Head of caudate nucleus (tissue), 42 donors: Measurements from ENCODE around the gene AEBP1.

ENCODE experiments used
- DNase-seq, 42 donors: peaks; one replicate each; pipeline versions ENCODE4 v3.0.0 to v3.0.0-alpha.2; 2020 to 2021; ENCODE audit warnings: mixed read lengths in 7 of 42
- intact Hi-C: fragments of 100-400 bp; cut with DNase I; formaldehyde crosslinking; loops from one replicate; pipeline ENCODE4 v1.15.0; 2022

The AEBP1 gene

DNA sequence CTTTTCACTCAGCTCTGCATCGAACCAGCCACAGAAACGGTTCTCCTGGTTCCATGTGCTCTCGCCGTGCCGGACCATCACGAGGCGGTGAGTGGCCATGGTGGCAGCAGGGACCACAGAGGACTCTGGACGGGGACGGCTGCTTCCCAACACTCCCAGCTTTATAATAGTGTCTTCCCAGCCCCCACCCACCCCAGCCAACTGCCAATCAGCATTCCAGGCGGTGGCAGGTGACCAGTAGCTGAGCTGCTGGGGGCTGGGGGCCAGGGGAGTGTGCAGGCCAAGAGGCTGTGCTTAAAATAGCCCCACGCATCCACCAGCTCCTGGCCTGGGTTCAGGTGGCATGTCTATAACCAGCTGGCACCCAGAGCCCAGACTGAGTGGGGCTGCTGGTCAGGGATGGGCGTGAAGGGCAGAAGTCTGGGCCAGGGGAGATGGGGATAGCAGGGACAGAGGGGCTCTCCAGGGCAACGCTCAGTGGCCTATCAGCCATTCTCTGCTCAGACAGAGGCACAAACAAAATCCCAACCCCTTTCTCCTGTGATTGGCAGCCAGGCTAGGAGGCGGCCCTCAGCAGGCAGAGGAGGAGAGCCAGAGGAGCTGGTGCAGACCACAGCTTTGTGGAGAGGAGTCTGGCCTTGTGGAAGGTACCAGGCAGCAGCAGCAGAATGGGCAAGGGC lies 38.6 kb upstream of the AEBP1 start, which contains the start of gene PGAM2:
PGAM2 (minus strand) TSS at position 137 of the 680 bp plus-strand sequence; CDS start at position 99, 38 bp downstream.
- intact Hi-C loops: no loop called here
- DNase-seq: peak in 33 of 42 donors; percentile 21 to 74 (median 56)

DNA sequence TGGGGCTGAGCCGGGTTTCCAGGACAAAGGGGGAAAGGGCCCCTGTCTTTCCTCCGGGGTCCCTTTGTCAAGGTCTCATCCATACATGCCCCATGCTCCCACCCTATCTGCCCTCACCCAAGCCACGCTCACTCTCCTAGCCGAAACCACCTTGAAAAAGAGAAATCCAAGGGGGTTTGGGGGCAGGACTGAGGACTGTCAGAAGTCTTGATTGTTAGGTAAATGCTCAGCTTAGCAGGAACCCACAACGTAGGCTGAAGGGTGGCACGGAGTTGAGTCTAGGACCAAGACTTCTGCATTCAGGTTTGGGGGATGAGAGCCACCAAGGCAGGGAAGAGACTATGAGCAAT lies 38.1 kb upstream of the AEBP1 start:
- intact Hi-C loops: no loop called here
- peak in 1 of 42 donors; percentile 5 for DNase-seq

DNA sequence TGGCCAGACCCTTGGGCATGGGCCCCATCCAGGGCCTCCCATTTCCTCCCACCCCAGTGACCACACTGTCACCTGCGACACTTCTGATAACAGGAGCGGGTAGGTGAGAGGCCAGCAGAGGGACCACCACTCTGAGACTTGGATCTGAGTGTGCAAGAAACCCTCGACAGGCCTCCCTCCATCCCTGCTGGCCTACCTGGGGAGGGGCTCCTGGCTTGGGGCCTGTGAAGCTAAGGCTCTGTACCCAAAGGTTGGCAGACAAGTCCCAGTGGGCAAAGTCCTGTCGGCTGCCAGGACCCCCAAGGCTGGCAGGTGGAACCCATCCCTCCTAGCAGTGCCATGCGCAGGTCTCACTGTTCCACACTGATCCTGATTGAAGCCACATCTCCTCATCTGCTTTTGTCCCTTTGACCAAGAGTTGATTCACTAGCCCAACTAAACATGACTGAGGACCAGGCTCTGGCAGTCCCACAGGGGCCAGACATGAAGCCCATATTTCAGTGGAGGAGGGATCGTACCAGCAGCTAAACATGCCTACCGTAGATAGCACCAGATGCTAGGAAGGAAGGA lies 37.6 kb upstream of the AEBP1 start:
- DNase-seq: peak in 2 of 42 donors; percentile 8 to 22
- intact Hi-C loops: no loop called here

DNA sequence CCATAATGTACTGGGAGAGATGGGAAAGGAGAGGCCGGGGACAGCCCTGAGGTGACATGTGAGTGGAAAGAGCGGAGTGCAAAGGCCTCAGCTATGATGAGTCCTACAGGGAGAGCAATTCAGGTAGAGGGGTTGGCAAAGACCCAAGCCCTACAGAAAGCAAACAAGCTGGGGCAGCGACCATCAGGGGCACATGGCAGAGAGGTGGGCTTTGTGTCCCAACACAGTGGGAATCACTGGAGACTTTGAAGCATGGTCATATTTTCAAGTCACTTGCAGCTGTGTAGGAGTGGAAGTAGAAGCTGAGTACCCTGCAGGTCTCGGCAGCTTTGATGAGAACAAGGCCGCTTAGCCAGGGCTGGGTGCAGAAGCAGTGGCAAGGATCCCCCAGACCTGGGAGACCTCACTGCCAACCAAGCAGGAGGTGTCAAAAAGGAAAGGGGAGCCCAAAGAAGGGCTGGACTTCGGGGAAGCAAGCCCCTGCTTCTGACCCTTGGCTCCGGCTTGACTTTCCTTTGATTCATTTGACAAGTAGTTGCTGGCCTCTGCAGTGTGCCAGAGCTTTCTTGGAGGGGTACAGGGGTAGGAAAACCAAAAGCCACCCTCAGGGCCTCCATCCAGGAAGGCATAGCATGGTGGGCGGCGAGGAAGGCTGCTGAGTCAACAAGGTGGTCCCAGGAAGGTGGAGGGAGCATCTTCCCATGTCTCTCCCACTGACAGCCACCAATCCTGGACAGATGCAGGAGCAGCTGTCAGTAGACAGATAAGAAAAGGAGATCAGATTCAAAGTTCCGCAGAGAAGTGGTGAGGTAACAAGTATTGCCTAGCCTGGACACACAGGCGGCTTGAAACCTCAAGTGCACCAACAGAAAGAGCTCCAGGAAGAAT lies 36.8 kb upstream of the AEBP1 start:
- intact Hi-C loops: no loop called here
- peak in 3 of 42 donors; percentile 4 to 13 (median 6) for DNase-seq

DNA sequence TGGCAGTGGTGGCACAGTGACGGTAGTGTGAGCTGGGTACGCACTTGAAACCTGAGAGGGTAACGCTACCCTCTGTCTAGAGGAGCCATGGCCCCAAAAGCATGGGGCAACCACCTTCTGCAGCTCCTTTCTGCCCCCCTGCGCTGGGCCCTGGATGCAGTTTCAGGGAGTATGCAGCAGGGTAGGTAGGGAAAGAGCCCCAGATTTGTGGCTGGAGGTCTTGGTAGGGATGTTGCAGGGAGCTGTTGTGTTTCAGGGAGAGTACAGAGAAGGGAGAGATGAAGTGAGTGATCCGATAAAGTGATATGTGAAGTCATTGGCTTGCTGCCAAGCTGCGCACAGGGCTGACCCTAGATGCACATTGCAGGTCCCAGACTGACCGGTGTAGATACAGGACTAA lies 36.1 kb upstream of the AEBP1 start:
- intact Hi-C loops: no loop called here
- peak in 2 of 42 donors; percentile 9 to 24 for DNase-seq

DNA sequence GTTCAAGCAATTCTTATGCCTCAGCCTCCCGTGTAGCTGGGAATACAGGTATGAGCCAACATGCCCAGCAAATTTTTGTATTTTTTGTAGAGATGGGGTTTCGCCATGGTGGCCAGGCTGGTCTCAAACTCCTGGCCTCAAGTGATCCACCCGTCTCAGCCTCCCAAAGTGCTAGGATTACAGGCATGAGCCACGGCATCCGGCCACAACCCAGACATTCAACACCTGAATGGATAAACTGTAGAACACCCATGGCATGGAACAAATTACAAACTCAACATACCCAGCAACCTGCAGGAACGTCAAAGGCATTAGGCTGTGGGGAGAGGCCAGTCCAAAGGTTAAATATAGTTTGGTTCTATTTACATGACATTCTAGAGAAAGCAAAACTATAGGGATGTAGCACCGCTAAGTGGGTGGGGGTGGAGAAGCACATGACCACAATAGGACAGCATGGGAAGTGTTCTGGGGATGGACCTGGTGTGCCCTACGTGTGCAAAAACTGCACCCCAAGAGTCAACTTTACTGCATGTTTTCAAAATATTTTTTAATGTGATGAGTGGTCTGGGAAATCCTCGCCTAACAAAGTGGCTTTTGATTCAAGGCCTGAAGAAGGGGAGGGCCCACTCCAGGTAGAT lies 32.3 kb upstream of the AEBP1 start:
- intact Hi-C loops: no loop called here
- no peak for DNase-seq

DNA sequence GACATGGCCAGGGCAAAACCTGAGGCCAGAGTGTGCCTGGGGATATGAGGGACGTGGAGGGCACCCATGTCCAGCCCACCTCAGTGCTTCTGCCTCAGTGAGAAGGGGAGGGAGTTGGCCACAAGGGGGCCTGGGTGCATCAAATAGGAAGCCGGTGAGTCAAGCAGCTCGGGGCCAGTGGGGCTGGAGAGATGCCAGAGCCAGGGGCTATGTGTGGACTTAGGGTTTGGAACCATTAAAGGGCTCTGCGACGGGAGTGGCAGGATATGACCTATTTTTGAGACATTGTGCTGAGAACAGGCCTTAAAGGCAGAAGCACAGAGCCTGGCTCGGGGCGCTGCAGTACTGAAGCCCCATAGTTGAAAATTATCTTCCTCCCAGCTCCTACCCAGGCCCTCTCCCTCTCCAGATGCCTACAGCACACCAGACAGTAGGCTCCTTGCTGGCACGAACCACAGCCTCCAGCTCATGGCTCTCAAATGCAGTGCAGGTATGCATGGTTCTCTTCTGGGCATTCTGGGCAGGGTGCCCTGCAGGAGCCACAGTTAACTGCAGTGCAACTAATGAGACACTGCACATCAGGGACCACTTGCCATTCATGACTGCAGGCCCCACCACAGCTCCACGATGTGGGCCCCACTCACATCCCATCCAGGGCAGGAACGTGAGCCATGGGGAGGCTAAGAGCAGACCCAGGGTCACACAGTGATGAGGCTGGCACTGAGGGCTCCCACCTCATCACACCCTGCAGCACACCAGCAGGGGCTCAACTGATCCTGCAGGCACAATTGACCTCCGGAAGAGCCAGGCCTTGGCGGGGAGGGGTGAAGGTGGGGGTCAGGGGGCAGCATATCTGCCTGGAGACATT lies 31.5 kb upstream of the AEBP1 start:
- intact Hi-C loops: no loop called here
- peak in 38 of 42 donors; percentile 32 to 81 (median 58) for DNase-seq

DNA sequence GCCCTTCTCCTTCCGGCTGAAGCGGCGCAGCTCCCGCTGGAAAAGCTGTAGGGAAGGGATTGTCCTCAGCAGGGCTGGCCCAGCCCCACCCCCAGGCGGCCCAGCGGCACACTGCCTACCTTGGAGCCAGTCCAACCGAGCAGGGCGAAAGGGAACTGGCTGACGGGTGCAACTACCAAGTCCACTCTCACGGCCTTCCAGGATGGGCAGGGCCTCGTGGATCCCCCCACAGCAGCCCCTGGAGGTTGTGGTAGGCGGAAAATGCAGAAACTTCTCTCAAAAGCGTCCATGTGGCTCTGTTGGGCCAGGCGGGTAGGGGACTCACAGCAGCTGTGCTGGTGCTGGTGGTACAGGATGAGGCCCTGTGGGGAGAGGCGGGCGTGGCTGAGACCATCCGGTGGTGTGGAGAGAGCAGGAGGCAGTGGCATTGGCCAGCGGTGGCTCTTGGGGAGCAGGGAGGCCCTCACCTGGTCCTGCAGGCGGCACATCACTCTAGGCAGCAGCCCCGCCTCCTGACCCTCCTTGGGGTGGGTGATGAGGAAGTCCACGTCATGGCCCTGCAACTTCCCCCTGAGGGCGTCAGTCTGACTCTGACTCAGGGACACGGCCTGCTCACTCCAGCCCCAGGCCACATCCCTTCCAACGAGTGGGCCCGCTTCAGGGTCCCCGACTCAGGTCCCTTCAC lies 30.3 kb upstream of the AEBP1 start:
- DNase-seq: peak in 41 of 42 donors; percentile 50 to 88 (median 79)
- intact Hi-C loops: no loop called here

DNA sequence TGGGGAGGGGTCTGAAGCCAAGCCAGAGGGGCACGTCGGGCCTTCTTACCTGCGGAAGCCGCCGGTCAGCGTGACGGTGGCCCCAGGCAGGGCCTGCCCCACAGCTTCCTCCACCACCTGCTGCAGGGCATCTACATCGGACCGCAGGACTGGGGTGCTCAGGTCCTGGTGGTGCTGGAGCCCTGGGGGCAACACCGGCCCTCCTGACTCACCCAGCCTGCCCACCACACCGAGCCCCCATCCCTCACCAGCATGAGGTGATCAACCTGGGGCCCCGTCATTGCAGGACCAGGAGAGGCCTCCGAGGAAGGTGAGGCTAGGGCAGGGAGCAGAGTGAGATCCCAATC lies 29.8 kb upstream of the AEBP1 start:
- DNase-seq: no peak
- intact Hi-C loops: no loop called here

DNA sequence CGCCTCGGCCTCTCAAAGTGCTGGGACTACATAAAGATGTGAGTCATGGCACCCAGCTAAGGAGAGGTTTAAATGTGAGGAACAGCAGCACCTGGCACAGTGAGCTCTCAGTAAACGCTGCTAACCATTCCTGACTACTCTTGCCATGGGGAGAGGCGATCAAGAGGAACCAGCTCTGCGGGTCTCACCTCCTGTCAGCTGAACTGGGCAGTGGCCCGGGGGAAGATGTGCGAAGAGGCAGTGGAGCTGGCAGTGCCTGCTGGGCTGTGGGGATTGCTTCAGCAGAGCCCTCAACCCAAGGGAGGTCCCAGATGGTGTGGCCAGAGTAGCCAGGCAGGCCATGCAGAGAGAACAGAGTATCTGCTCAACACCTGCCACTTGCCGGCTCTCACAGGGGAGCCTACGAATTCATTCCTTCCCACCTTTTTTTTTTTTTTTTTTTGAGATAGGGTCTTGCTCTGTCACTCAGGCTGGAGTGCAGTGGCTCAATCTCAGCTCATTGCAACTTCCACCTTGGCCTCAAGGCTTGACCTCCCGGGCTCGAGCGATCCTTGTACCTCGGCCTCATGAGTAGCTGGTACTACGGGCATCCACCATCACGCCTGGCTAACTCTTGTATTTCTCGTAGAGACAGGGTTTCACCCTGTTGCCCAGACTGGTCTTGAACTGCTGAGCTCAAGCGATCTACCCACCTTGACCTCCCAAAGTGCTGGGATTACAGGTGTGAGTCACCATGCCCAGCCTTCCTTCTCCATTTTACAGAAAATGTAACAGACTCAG lies 28.7 kb upstream of the AEBP1 start:
- no peak for DNase-seq
- intact Hi-C loops: no loop called here

DNA sequence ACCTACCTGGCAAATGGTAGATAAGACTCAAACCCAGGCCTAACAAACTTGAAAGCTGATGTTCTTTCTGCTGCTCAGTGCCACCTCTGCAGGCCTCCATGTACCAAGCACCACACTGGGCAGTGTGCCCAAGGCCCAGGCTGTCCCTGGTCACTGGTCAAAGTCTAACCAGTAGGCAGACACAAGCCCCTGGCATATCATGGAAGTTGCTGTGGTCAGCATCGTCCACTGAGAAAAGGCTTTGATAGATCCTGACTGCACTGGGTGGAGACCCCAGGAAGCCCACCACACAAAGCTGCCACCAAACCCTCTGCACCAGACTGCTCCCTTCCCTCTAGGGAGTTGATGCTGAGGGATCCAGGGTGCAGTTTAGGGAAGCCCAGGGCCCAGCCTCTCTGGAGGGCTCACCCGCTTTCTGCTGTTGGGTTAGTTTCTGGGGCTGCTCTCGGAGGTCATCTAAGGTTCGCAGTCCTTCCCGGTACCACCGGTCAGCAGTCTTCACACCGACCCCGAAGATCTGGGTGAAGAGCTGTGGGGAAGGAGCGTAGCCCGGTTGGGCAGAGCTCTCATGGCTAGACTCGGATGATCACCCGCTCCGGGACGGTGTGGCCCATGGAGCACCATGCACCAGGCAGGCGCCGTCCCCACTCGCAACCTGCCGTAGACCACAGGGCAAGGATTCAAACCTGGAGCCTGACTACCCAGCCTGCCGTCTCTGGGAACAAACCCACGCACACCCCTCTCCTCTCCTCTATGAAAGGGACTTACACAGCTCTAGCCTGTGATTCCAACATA lies 27.8 kb upstream of the AEBP1 start:
- no peak for DNase-seq
- intact Hi-C loops: no loop called here

DNA sequence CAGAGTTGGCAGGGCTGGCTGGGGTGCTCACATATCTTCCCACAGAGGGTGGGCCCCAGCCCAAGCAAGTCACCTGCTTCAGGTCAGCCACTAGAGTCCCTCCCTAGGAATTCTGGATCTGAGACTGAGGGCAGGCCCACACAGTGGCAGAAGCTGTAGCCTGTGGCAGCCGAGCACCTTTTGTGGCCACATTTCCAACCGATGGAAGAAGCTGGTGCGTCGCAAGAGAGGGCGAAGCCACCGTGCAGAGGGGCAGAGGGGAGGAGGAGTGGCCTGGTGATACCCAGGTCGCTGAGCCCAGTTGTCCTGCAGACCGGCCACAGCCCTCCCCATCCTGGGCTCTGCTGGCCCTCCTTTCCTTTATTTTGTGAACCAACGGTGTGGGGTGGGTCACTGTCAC lies 27.1 kb upstream of the AEBP1 start:
- no peak for DNase-seq
- intact Hi-C loops: no loop called here

DNA sequence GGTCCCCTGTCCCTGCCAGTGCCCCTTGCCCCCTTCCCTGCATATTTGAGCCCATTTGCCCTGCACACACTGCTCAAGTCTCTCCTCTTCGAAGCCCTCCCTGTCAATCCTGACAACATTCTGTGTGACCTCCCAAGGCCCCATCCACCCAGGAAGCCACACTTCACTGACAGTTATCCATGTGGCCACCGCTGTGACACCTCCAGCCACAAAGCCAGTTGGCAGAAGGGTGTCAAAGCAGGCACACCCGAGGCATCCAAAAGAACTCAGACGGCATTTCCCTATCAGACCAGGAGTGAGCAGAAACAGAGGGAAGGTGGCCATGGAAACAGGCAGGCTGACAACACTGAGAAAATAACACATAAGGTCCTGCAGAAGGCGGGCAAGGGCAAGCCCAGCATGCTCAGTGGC lies 26.5 kb upstream of the AEBP1 start:
- DNase-seq: no peak
- intact Hi-C loops: no loop called here

DNA sequence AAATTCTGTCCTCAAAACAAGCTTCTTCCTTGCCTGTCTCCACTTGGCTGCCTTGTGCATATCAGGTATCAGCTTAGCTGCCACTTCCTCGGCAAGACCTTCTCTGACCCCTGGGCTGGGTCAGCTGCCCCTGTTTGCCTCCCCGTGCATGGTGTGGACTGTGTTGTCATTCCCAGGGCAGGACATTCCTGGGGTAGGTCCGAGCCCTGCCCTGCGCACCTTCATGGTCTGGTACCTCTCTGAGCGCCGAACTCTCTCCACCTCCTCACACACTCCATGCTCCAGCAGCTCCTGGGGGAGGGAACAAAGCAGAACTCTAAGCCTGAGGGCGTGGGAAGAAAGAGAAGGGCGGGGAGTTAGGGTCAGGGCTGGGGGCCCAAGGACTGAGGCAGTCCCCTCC lies 25.6 kb upstream of the AEBP1 start:
- DNase-seq: peak in 3 of 42 donors; percentile 28 to 52 (median 37)
- intact Hi-C loops: no loop called here

DNA sequence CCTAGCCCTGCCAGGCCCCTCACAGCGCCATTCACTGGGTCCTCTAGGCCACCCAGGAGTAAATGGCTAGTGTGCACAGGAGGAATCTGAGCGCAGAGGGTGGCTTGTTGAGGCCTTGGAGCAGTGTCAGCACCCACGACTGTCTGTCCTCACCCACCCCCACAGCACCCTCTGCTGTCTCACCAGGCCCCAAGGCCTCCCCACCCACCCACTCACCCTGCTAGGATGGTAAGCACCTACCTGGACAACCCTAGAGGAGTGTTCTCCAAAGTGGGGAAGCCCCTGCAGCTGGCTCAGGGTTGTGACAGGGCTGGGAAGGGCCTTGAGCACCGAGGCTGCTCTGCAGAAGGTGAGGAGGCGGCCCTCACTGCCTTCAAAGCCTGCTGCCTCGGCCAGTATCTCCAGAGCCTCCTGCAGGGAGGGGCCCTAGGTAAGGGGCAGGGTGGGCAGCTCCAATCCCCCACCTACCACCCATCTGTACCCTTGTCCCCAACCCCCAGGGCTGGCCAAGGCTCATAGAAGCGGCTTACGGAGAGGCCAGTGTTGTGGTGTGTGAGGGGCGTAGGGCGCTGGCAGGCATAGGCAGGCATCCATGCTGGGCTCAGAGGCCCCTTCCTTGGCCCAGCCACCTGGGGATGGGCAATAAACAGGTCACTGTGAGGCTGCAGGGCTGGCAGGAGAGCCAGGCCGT lies 24.7 kb upstream of the AEBP1 start:
- intact Hi-C loops: loop anchor here (5.0 kb wide), 1 partner anchor 38 kb away; no protein-coding TSS in a partner anchor
- no peak for DNase-seq

DNA sequence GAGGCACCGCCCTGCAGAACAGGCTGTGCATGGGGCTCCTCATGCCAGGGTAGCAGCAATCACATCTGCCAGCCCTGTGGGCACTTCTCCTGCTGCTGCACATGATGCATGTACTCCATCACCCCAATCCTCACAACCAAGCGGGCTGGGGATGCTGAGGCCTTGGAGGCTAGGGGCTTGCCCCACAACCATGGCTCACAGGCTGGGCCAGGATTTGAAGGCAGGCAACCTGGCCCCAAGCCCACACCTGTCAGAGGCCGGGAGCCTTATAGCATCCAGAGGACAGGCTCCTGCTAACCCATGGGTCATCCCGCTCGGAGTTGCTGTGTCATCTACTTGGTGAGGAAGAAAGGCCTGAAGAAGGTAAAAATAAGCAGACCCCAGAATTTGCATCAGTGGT lies 24.0 kb upstream of the AEBP1 start:
- DNase-seq: no peak
- intact Hi-C loops: loop anchor here (5.0 kb wide), 1 partner anchor 37 kb away; no protein-coding TSS in a partner anchor
